A549 (cell line): ENCODE measurements around the gene SLC38A7.

Experiments used
- BHLHE40 ChIP-seq: IDR thresholded peaks from 2 replicates; pipeline ENCODE4 v1.6.1; 2012; ENCODE audit warnings: low read depth, low read length, inconsistent platforms
- EP300 ChIP-seq, 2 experiments: fragments of >200 bp; sonication (Bioruptor Twin); formaldehyde crosslinking; IDR thresholded peaks; 2 replicates in 1 of 2; 3 replicates in 1 of 2; pipeline ENCODE4 v1.6.1; 2016 to 2017
- FOXS1 ChIP-seq: fragments of 250-450 bp; sonication (Bioruptor Pico); IDR thresholded peaks from 2 replicates; pipeline ENCODE4 v1.5.0; 2020; ENCODE audit warnings: mild to moderate bottlenecking, moderate library complexity
- HDAC2 ChIP-seq: fragments of 200-600 bp; sonication (generic); IDR thresholded peaks from 2 replicates; pipeline ENCODE4 v1.6.1; 2016
- MAX ChIP-seq: IDR thresholded peaks from 2 replicates; pipeline ENCODE4 v1.6.1; 2012
- POLR2A ChIP-seq: IDR thresholded peaks from 2 replicates; pipeline ENCODE4 v1.6.1; 2012; ENCODE audit warnings: mild to moderate bottlenecking, low read length
- RFX5 ChIP-seq: fragments of 450-650 bp; IDR thresholded peaks from 2 replicates; pipeline ENCODE4 v1.7.1; 2014; ENCODE audit warnings: antibody characterized with exemption, mild to moderate bottlenecking, moderate library complexity
- SMC3 ChIP-seq: fragments of >200 bp; sonication (Bioruptor Twin); formaldehyde crosslinking; IDR thresholded peaks from 3 replicates; pipeline ENCODE4 v1.6.1; 2018; ENCODE audit warnings: inconsistent platforms
- SREBF2 ChIP-seq: fragments of 450-650 bp; IDR thresholded peaks from 2 replicates; pipeline ENCODE4 v1.6.1; 2014; ENCODE audit warnings: mild to moderate bottlenecking, moderate library complexity
- TP53 ChIP-seq: fragments of 250-450 bp; sonication (Bioruptor Pico); IDR thresholded peaks from 2 replicates; pipeline ENCODE4 v1.5.0; 2021; ENCODE audit warnings: mild to moderate bottlenecking, moderate library complexity
- ZFP36 ChIP-seq: fragments of 450-650 bp; IDR thresholded peaks from 2 replicates; pipeline ENCODE4 v1.6.1; 2014; ENCODE audit warnings: borderline replicate concordance; ENCODE audit not compliant: partially characterized antibody
- TF ChIP-seq, protein P1 (sequence below): fragments of >200 bp; sonication (Bioruptor Twin); formaldehyde crosslinking; IDR thresholded peaks from 3 replicates; pipeline ENCODE4 v1.5.1; 2016
- TF ChIP-seq, protein P2 (sequence below): fragments of 200-600 bp; sonication (generic); IDR thresholded peaks from 2 replicates; pipeline ENCODE4 v1.6.1; 2016; ENCODE audit warnings: antibody characterized with exemption, mild to moderate bottlenecking, moderate library complexity

DNA sequence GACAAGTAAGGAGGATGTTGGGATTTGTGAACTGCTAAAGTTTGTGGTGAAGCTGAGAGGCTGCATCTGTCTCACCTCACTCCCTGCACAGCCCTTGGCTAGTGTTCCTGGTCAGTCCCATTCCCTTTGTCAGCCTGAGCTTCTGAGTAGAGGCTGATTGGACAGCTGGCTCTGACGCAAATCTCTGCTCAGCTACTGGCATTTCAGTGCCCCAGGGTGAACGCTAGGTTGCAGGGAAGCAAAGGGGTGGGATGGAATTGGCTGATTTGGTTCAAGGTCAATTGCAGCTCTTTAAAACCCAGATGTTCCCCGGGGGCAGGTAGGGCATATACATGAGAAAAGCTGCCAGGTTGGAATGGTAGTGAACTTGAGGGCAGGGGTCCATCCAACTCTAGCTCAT is 31.8 kb downstream of the SLC38A7 start:
- no peak for TF ChIP-seq SREBF2
- TF ChIP-seq SMC3 = no peak
- no peak for TF ChIP-seq EP300 (IDR thresholded peaks at IDR 0.05)
- TF ChIP-seq MAX = no peak
- TF ChIP-seq, protein P1, sequence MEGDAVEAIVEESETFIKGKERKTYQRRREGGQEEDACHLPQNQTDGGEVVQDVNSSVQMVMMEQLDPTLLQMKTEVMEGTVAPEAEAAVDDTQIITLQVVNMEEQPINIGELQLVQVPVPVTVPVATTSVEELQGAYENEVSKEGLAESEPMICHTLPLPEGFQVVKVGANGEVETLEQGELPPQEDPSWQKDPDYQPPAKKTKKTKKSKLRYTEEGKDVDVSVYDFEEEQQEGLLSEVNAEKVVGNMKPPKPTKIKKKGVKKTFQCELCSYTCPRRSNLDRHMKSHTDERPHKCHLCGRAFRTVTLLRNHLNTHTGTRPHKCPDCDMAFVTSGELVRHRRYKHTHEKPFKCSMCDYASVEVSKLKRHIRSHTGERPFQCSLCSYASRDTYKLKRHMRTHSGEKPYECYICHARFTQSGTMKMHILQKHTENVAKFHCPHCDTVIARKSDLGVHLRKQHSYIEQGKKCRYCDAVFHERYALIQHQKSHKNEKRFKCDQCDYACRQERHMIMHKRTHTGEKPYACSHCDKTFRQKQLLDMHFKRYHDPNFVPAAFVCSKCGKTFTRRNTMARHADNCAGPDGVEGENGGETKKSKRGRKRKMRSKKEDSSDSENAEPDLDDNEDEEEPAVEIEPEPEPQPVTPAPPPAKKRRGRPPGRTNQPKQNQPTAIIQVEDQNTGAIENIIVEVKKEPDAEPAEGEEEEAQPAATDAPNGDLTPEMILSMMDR = no peak
- no peak for TF ChIP-seq TP53 (CRISPR knock-in tag)
- no peak for TF ChIP-seq BHLHE40
- TF ChIP-seq, protein P2, sequence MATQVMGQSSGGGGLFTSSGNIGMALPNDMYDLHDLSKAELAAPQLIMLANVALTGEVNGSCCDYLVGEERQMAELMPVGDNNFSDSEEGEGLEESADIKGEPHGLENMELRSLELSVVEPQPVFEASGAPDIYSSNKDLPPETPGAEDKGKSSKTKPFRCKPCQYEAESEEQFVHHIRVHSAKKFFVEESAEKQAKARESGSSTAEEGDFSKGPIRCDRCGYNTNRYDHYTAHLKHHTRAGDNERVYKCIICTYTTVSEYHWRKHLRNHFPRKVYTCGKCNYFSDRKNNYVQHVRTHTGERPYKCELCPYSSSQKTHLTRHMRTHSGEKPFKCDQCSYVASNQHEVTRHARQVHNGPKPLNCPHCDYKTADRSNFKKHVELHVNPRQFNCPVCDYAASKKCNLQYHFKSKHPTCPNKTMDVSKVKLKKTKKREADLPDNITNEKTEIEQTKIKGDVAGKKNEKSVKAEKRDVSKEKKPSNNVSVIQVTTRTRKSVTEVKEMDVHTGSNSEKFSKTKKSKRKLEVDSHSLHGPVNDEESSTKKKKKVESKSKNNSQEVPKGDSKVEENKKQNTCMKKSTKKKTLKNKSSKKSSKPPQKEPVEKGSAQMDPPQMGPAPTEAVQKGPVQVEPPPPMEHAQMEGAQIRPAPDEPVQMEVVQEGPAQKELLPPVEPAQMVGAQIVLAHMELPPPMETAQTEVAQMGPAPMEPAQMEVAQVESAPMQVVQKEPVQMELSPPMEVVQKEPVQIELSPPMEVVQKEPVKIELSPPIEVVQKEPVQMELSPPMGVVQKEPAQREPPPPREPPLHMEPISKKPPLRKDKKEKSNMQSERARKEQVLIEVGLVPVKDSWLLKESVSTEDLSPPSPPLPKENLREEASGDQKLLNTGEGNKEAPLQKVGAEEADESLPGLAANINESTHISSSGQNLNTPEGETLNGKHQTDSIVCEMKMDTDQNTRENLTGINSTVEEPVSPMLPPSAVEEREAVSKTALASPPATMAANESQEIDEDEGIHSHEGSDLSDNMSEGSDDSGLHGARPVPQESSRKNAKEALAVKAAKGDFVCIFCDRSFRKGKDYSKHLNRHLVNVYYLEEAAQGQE = no peak
- no peak for TF ChIP-seq RFX5
- TF ChIP-seq FOXS1 (CRISPR knock-in tag) = no peak
- no peak for TF ChIP-seq HDAC2
- no peak for TF ChIP-seq ZFP36
- TF ChIP-seq POLR2A = no peak
